GM21515 (cell line): ENCODE results near the gene SLC66A3.
A peak's percentile ranks its signal among the peaks of the same experiment; 100 is the strongest.
"Not testable (repeated sequence)": the region's sequence is repeated elsewhere in the genome, so short reads cannot be mapped to it uniquely, and the experiment has no call there.

Experiments
- ATAC-seq: cut with Tn5 transposase; IDR thresholded peaks from one replicate; pipeline ENCODE4 v1.9.1; 2021; ENCODE audit not compliant: unreplicated experiment

Gene SLC66A3

DNA sequence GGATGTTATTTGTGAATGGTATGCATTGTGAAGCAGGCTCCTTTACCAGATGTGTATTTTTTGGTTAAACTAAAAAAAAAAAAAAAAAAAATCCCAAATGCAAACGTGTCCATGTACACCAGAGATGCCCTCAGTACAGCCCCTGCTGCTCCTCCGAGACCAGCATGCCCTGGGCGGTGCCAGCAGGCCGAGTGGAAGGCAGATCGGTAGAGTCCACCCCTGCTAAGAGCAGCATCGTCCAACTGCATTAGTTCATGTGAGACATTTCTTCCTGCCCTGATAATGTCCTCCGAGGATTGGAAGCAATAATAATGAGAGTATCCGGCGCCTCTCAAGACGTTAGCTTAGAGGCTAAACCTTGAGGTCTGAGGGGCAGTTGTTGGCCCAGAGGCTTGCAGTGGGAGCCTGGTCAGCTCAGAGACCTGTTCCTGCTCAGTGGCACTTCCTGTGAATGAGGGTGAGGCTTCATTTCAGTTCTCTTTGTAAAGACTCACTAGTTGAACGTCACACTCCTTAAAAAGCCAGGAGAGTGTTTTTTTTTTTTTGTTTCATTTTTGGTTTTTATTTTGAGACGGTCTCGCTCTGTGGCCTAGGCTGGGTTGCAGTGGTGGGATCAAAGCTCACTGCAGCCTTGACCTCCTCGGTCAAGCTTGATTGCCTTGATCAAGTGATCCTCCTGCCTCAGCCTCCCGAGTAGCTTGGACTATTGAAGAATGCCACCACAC, 5.6 kb downstream of the SLC66A3 start:
- ATAC-seq, result peak; percentile 66

- ATAC-seq, result no peak
These were observed 6.5 kb downstream of the SLC66A3 start for GRCh38 chr2:11161747-11162146.

GRCh38 chr2:11163439-11164317, 8.4 kb downstream of the SLC66A3 start:
- ATAC-seq, result no peak

GRCh38 chr2:11165046-11165445, 9.8 kb downstream of the SLC66A3 start:
- not testable (repeated sequence) for ATAC-seq

GRCh38 chr2:11166476-11166875, 11.2 kb downstream of the SLC66A3 start:
- no peak for ATAC-seq

DNA sequence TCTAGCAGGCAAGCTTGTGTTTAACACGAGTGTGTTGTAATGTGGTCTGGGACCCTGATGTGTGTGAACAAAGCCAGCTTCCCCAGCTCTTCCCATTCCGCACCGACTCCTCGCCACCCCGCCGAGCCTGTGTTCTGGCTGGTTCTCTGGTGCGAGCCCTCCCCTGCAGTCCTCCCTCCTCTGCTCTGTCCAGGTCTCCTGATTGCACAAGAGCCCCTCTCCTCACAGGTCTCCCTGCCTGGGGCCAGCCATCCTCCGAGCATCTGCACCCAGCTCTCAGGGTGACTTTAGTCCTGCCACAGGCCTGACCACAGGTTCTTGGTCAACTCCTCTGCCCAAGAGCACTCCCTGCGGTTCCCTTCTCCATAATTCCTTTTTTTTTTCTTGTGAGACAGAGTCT, 13.2 kb downstream of the SLC66A3 start:
- ATAC-seq, result no peak

DNA sequence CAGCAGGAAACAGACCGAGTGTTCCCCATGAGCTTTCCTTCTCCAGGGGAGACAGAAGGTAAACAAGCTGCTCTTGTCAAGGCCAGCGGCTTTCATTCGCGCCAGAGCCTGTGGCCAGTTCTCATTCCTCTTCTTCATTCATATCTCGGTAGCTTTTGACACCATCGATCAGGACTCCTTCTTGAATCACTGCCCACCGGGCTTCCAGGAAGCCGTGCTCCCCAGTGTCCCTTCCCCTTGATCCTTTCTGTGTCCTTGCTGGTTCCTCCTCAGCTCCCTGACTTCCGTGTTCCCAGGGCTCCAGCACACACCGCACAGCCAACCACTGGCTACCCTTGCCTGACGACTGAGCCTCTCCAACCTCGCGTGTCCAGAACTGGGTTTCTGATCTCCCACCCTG, 14.1 kb downstream of the SLC66A3 start:
- ATAC-seq, result no peak

- no peak for ATAC-seq
These were observed 19.0 kb downstream of the SLC66A3 start for GRCh38 chr2:11174222-11174621.

- no peak for ATAC-seq
These were observed 20.1 kb downstream of the SLC66A3 start for GRCh38 chr2:11175293-11175795.

- no peak for ATAC-seq
These were observed 22.8 kb downstream of the SLC66A3 start for GRCh38 chr2:11177871-11178690.

DNA sequence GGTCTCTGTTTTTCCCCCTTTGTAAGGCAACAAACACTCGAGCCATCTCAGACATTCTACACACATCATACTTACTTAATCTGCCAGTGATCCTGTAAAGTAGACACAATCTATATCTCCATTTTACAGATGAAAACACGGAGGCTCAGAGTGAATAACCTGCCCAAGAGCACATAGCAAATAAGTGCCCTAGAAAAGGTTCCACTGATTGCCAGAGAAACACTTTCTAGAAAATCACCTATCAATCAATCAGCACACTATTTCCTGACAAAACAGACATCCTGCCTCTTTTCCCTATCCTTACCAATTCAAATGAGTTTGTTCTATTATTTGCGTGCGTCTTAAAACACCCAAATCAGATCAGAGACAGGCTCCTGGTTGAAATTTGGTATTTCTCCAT, 23.9 kb downstream of the SLC66A3 start:
- no peak for ATAC-seq

DNA sequence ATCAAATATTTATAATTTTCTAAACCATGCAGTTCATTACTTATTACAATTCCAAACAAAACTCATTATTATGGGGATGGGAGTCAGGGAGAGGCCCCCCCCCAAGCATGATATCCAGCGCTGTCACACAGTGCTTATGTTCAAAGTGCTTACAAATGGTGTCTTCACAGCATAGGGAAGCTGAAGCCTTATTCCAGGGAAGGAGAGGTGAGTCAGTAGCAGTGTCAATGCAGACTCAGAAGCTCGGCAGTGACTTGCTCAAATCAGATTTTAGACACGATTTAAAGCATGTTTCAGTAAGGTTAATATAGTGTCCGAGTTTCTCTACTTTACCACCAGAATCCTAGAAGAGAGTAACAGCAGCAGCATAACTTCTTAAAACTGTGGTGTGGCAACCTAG, 24.6 kb downstream of the SLC66A3 start:
- no peak for ATAC-seq

- no peak for ATAC-seq
These were observed 25.4 kb downstream of the SLC66A3 start for GRCh38 chr2:11180653-11181052.

GRCh38 chr2:11182951-11183350, 27.7 kb downstream of the SLC66A3 start:
- ATAC-seq, result no peak

- no peak for ATAC-seq
These were observed 30.9 kb downstream of the SLC66A3 start for GRCh38 chr2:11186145-11186544.

GRCh38 chr2:11187083-11187619, 31.9 kb downstream of the SLC66A3 start:
- ATAC-seq, result no peak

DNA sequence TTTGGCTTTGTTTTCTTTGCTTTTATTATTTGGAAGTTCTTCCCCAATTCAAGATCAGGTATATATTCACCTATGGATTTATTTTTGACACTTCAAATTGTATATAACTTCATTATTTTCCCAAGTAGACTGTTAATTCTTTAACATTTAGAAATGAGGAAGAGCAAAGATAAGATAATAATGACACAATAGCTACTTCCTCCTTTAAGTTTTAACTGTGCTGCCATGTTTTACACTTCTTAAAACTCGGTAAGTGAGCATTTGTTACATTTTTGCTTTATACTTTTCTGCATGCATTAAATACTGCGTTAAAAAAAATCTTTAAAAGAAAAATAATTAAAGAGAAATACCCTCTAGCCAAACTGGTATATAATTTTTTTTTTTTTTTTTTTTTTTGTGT, 32.5 kb downstream of the SLC66A3 start:
- ATAC-seq, result no peak

DNA sequence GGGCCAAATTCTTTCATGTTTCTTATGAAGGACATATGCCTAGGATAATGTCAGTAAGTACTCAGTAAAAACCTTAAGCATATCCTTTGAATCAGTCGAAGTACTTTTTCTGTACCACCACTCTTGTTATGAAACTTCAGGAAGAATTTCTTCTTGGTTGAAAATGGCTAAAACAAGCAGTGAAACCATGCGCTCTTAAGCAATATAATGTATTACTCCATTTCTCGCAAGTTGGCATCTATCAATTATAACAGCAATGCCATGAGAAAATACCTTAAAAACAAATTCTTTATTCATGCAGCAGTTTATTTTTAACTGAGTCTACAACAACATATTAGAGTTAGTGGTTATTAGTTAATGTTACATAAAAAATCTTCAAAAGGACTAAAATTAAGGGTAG, 41.0 kb downstream of the SLC66A3 start:
- no peak for ATAC-seq

DNA sequence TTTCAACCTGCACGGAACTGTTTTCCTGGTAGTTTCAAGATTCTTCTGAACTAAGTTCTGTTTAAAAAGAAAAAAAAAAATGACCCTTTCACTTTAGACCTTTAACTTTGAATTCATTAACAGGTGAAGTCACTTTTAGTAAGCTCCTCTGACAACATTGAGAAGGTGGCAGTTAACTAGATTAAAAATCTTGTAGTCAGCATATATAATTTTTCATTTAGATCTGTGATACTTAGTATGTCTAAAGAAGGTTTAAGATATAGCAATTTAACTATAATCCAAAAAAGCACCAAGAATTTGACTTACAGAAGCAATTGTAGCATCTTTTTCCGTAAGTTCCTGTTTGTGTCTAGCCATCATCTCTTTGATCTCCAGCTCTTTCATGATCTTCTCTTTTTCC, 45.4 kb downstream of the SLC66A3 start:
- no peak for ATAC-seq

DNA sequence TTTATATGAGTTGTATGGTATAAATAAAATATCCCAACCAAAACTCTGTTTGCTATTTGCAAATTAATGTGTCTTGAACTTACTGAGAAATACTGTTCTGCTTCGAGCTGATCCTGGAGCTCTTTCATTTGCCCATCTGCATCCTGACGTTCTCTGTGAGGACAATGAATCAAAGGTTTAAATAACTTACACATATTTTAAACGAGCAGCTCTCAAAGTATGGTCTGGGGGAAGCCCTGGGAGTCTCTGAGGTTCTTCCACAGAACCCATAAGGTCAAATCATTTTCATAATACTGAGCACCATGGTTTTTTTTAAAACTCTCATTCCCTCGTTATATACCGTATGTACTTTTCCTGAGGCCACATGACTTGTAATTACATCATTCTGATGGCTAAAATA, 46.7 kb downstream of the SLC66A3 start:
- no peak for ATAC-seq

DNA sequence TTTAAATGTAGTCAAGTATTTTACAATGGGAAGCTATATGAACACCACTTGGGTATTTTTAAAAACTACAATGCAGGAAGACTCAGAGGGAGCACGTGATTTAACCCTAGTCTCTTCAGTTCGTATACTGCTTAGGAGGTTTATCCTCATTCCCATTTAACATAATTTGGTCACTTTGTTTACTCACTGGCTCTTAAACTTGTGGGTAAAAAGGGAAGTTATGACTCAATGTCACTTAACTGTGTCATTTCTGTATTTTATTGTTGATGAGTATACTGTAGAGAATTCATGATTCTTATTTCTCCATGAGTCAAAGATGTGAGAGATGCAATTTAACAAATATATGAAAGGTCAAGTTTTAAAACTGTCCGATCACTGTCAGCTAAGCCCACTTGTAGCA, 48.2 kb downstream of the SLC66A3 start:
- ATAC-seq, result no peak
